ENCODE results near the gene TPH2. TPM values are rescaled to one million over a fixed set of nuclear protein-coding genes. Genes with fewer than 3 reads are reported as not detected.

Gene TPH2
- total RNA-seq, 1 experiment from 2014 or later = 0.83 TPM

- H3K9me3 Mint-ChIP-seq = peaks cover 16% of the 10 kb centered on the region
- H3K27me3 Mint-ChIP-seq (ENCODE audit: low read depth) = peaks cover 3% of the 10 kb centered on the region
- peaks cover 12% of the 10 kb centered on the region for H3K36me3 Mint-ChIP-seq
- no peak overlapping the region for H3K4me3 Mint-ChIP-seq
- no peak for ATAC-seq
- no peak for TF ChIP-seq KAT7 (CRISPR knock-in tag; IDR thresholded peaks at IDR 0.05; ENCODE audit: borderline replicate concordance)
- no peak for TF ChIP-seq IRF1 (CRISPR knock-in tag; IDR thresholded peaks at IDR 0.05)
- no peak for TF ChIP-seq ZNF281 (CRISPR knock-in tag; IDR thresholded peaks at IDR 0.05)
- no peak for TF ChIP-seq ZSCAN18 (CRISPR knock-in tag; IDR thresholded peaks at IDR 0.05)
- TF ChIP-seq ZNF512 (CRISPR knock-in tag; IDR thresholded peaks at IDR 0.05; ENCODE audit: borderline replicate concordance) = no peak
- no peak for TF ChIP-seq ZNF396 (CRISPR knock-in tag; IDR thresholded peaks at IDR 0.05; ENCODE audit: borderline replicate concordance)
- no peak for TF ChIP-seq ZNF317 (CRISPR knock-in tag; IDR thresholded peaks at IDR 0.05; ENCODE audit: borderline replicate concordance, low read depth)
- TF ChIP-seq AFF4 (CRISPR knock-in tag; IDR thresholded peaks at IDR 0.05; ENCODE audit: borderline replicate concordance) = no peak
- no peak for TF ChIP-seq ZNF219 (CRISPR knock-in tag; IDR thresholded peaks at IDR 0.05; ENCODE audit: borderline replicate concordance)
- no peak for TF ChIP-seq GABPB1 (CRISPR knock-in tag; IDR thresholded peaks at IDR 0.05)
- no peak for TF ChIP-seq HMGXB4 (CRISPR knock-in tag; IDR thresholded peaks at IDR 0.05)
- no peak for TF ChIP-seq PRRX2 (CRISPR knock-in tag; IDR thresholded peaks at IDR 0.05)
- no peak for TF ChIP-seq MAX (CRISPR knock-in tag; IDR thresholded peaks at IDR 0.05)
- no peak for TF ChIP-seq SMAD3 (CRISPR knock-in tag; IDR thresholded peaks at IDR 0.05; ENCODE audit: borderline replicate concordance)
- TF ChIP-seq USF1 (CRISPR knock-in tag; IDR thresholded peaks at IDR 0.05) = no peak
- TF ChIP-seq AR (CRISPR knock-in tag; IDR thresholded peaks at IDR 0.05) = no peak
- no peak for TF ChIP-seq ZNF121 (CRISPR knock-in tag; IDR thresholded peaks at IDR 0.05)
- TF ChIP-seq HMGA2 (CRISPR knock-in tag; IDR thresholded peaks at IDR 0.05) = no peak
- TF ChIP-seq ATF1 (CRISPR knock-in tag; IDR thresholded peaks at IDR 0.05) = no peak
- H3K27ac Mint-ChIP-seq = no peak overlapping the region
- ChIA-PET POLR2A (no interaction called here), CTCF (no interaction called here)
- peaks cover 4% of the 10 kb centered on the region for H3K4me1 Mint-ChIP-seq
- DNase-seq (ENCODE audit: low spot score) = no peak
Measured at GRCh38 chr12:72076558-72076915, 137.9 kb downstream of the TPH2 start.

Data from WTC11 (cell line).